Activated T-cell treated with anti-CD3 and anti-CD28 coated beads, Interleukin-2, amount 50 U/mL, for 1 hour (primary cell): ENCODE results near the gene DYNC1I2.

Experiments
- DNase-seq: peaks from one replicate; pipeline ENCODE4 v3.0.0-alpha.2; 2020

Gene DYNC1I2

GRCh38 chr2:171687287-171688128 lies at the start of gene DYNC1I2:
TSS of gene DYNC1I2 (plus strand) at chr2:171687469. CDS start at chr2:171690156, 2,687 bp downstream.
- DNase-seq = peak; percentile 73

- DNase-seq = no peak
These were observed 35.4 kb upstream of the DYNC1I2 start for GRCh38 chr2:171651667-171652415.

GRCh38 chr2:171652416-171652785 lies 34.9 kb upstream of the DYNC1I2 start:
- DNase-seq = no peak

GRCh38 chr2:171655586-171655985 lies 31.7 kb upstream of the DYNC1I2 start:
- DNase-seq = no peak

GRCh38 chr2:171667041-171667440 lies 20.2 kb upstream of the DYNC1I2 start:
- DNase-seq = no peak

GRCh38 chr2:171668183-171668582 lies 19.1 kb upstream of the DYNC1I2 start:
- DNase-seq = no peak

GRCh38 chr2:171669121-171669520 lies 18.1 kb upstream of the DYNC1I2 start:
- no peak for DNase-seq

- DNase-seq = no peak
These were observed 16.6 kb upstream of the DYNC1I2 start for GRCh38 chr2:171670655-171671054.

- no peak for DNase-seq
These were observed 15.4 kb upstream of the DYNC1I2 start for GRCh38 chr2:171671867-171672266.

- DNase-seq = no peak
These were observed 13.4 kb upstream of the DYNC1I2 start for GRCh38 chr2:171673905-171674304.

- no peak for DNase-seq
These were observed 11.4 kb upstream of the DYNC1I2 start for GRCh38 chr2:171675810-171676345.

- no peak for DNase-seq
These were observed 8.7 kb upstream of the DYNC1I2 start for GRCh38 chr2:171678619-171679018.

- DNase-seq = no peak
These were observed 828 bp downstream of the DYNC1I2 start for GRCh38 chr2:171688129-171688465.

- no peak for DNase-seq
These were observed 5.1 kb downstream of the DYNC1I2 start for GRCh38 chr2:171692331-171692730.

GRCh38 chr2:171702781-171703556 lies 15.7 kb downstream of the DYNC1I2 start:
- DNase-seq = no peak

- no peak for DNase-seq
These were observed 16.5 kb downstream of the DYNC1I2 start for GRCh38 chr2:171703574-171704347.

- no peak for DNase-seq
These were observed 19.0 kb downstream of the DYNC1I2 start for GRCh38 chr2:171706152-171706803.

GRCh38 chr2:171707752-171708151 lies 20.5 kb downstream of the DYNC1I2 start:
- DNase-seq = no peak

GRCh38 chr2:171709011-171709685 lies 21.9 kb downstream of the DYNC1I2 start:
- no peak for DNase-seq

GRCh38 chr2:171711351-171711750 lies 24.1 kb downstream of the DYNC1I2 start:
- no peak for DNase-seq

GRCh38 chr2:171712051-171712450 lies 24.8 kb downstream of the DYNC1I2 start:
- DNase-seq = no peak
